ENCODE measurements around the gene RUBCN.
A peak's percentile ranks its signal among the peaks of the same experiment; 100 is the strongest.

The RUBCN gene

GRCh38 chr3:197736491-197737318, at the start of gene RUBCN:
Gene RUBCN, minus strand, starts transcription at chr3:197736904. Its CDS starts 185 bp downstream, at chr3:197736719.
- in situ Hi-C loops (cut with HindIII; ENCODE audit: low pct_ligation_motif_present, low sequenced_read_pairs): no loop called here
- Histone ChIP-seq H3K27me3 (replicated peaks) (no peaks in the 10 kb centered on the region), H3K4me3 (ENCODE audit: low read depth, low read length) (peak within 1 kb of the TSS; percentile 75), H3K36me3 (replicated peaks) (no peaks in the 10 kb centered on the region), H3K27ac (peak within 1 kb of the TSS; percentile 35)
- DNase-seq: peak; percentile 89
- TF ChIP-seq CTCF (IDR thresholded peaks at IDR 0.05; ENCODE audit: low read depth, low read length, missing control alignments): no peak

GRCh38 chr3:197784019-197784585, 47.4 kb upstream of the RUBCN start:
- no peak for TF ChIP-seq CTCF (IDR thresholded peaks at IDR 0.05; ENCODE audit: low read depth, low read length, missing control alignments)
- Histone ChIP-seq H3K4me3 (ENCODE audit: low read depth, low read length) (no peak overlapping the region), H3K27ac (no peak overlapping the region), H3K27me3 (replicated peaks) (no peaks in the 10 kb centered on the region), H3K36me3 (replicated peaks) (peaks cover 25% of the 10 kb centered on the region)
- no peak for DNase-seq
- in situ Hi-C loops (cut with HindIII; ENCODE audit: low pct_ligation_motif_present, low sequenced_read_pairs): no loop called here

- Histone ChIP-seq H3K27me3 (replicated peaks) (no peaks in the 10 kb centered on the region), H3K4me3 (ENCODE audit: low read depth, low read length) (no peak overlapping the region), H3K36me3 (replicated peaks) (peaks cover 40% of the 10 kb centered on the region), H3K27ac (no peak overlapping the region)
- TF ChIP-seq CTCF (IDR thresholded peaks at IDR 0.05; ENCODE audit: low read depth, low read length, missing control alignments): no peak
- in situ Hi-C loops (cut with HindIII; ENCODE audit: low pct_ligation_motif_present, low sequenced_read_pairs): no loop called here
- no peak for DNase-seq
These were observed 45.5 kb upstream of the RUBCN start for GRCh38 chr3:197782230-197782629.

GRCh38 chr3:197775317-197775716, 38.6 kb upstream of the RUBCN start:
- H3K27me3 ChIP-seq (replicated peaks): no peaks in the 10 kb centered on the region
- TF ChIP-seq CTCF (IDR thresholded peaks at IDR 0.05; ENCODE audit: low read depth, low read length, missing control alignments): no peak
- DNase-seq: no peak
- in situ Hi-C loops (cut with HindIII; ENCODE audit: low pct_ligation_motif_present, low sequenced_read_pairs): no loop called here
- no peak overlapping the region for H3K4me3 ChIP-seq (ENCODE audit: low read depth, low read length)
- H3K36me3 ChIP-seq (replicated peaks): peaks cover 46% of the 10 kb centered on the region
- no peak overlapping the region for H3K27ac ChIP-seq

- no peak for DNase-seq
- TF ChIP-seq CTCF (IDR thresholded peaks at IDR 0.05; ENCODE audit: low read depth, low read length, missing control alignments): no peak
- no peak overlapping the region for H3K27ac ChIP-seq
- no peaks in the 10 kb centered on the region for H3K27me3 ChIP-seq (replicated peaks)
- in situ Hi-C loops (cut with HindIII; ENCODE audit: low pct_ligation_motif_present, low sequenced_read_pairs): no loop called here
- H3K4me3 ChIP-seq (ENCODE audit: low read depth, low read length): no peak overlapping the region
- peaks cover 21% of the 10 kb centered on the region for H3K36me3 ChIP-seq (replicated peaks)
These were observed 25.1 kb upstream of the RUBCN start for GRCh38 chr3:197761784-197762183.

Measured in brain microvascular endothelial cell (primary cell).